Peyer's patch (tissue), 4 donors: ENCODE measurements around the gene DPF3.

Experiments used
- CTCF ChIP-seq, 6 experiments: fragments of 450-650 bp in 4 of 6; fragments of 200-600 bp in 2 of 6; sonication (generic) in 1 of 6; IDR thresholded peaks; one replicate each; pipeline ENCODE4 v1.5.1; 2017 to 2019; ENCODE audit warnings: antibody characterized with exemption in 6 of 6, mild to moderate bottlenecking in 3 of 6, moderate library complexity in 1 of 6
- POLR2A ChIP-seq, 2 donors: fragments of 450-650 bp; IDR thresholded peaks; one replicate each; pipeline ENCODE4 v1.5.1; 2017; ENCODE audit warnings: antibody characterized with exemption in 2 of 2, mild to moderate bottlenecking in 2 of 2, moderate library complexity in 2 of 2

GRCh38 chr14:72645706-72646105, 248.2 kb downstream of the DPF3 start:
- TF ChIP-seq CTCF (IDR thresholded peaks at IDR 0.05) (no peak), POLR2A (IDR thresholded peaks at IDR 0.05) (no peak)
